ENCODE results near the gene MTG1.

DNA sequence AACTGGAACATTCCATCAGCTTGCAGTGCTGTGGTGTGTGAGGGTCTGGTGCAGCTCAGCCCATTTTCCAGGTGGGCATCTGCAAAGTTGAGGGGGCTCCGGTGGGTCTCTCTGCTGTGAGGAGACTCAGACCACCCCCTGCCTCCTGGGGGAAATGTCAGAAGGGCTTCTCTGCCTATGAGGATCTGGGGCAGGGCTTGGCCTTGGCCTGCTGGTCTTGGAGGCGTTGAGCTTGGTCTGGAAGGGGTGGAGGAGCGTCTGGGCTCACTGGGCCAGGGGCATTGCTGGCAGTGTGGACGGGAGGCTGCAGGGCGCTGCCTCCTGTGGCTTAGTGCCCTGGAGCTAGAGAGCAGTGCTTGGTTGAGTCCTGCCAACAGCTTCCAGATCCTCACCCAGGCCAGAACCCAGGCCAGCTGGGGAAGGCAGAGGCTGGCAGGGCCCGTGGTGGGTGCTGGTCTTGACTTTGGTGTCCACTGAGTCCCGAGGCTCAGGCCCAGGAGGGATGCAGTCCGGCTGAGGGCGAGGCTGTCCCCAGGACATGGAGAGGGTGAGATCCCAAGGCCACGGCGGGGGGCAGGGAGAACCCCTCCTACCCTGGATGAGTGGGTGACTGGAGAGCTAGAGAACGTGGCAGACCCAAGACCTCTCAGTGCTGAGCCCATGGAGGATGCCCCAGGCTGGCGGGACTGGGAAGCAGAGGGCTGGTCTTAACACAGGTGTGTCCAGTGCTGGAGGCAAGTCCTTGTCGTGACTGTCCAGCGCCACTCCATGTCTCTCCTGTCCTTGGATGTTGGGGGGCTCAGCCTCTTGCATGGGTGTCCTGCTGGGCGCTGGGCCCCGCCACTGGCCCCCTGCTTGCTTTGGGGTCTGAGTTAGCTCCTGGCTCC is 27.6 kb downstream of the MTG1 start:
- TF ChIP-seq CTCF (IDR thresholded peaks at IDR 0.05) (no peak), EZH2 (IDR thresholded peaks at IDR 0.05; ENCODE audit: borderline replicate concordance, insufficient read depth, low read depth, low read length, poor library complexity, severe bottlenecking) (no peak)

Data from B cell (primary cell).